Tibial artery (tissue), 4 donors: ENCODE results near the gene TRIM26.
A peak's percentile ranks its signal among the peaks of the same experiment; 100 is the strongest.

Source experiments
- DNase-seq, 2 donors: peaks; one replicate each; pipeline ENCODE4 v3.0.0-alpha.2; 2019
- H3K27ac ChIP-seq, 2 donors: fragments of 200-600 bp; sonication (generic) in 1 of 2; 1 replicate in 1 of 2; 2 replicates in 1 of 2; pipeline ENCODE4 v1.5.1; 2018 to 2019; ENCODE audit warnings: mild to moderate bottlenecking in 1 of 2
- H3K27me3 ChIP-seq, 2 donors: fragments of 200-600 bp; sonication (generic) in 1 of 2; one replicate each; pipeline versions ENCODE4 v1.5.1 to v1.6.0; 2016 to 2019
- H3K36me3 ChIP-seq, 3 donors: fragments of 200-600 bp; sonication (generic) in 2 of 3; one replicate each; pipeline ENCODE4 v1.5.1; 2016 to 2019; ENCODE audit warnings: mild to moderate bottlenecking in 2 of 3
- H3K4me1 ChIP-seq, 4 donors: fragments of 200-600 bp; sonication (generic) in 2 of 4; 1 replicate in 3 of 4; 2 replicates in 1 of 4; pipeline ENCODE4 v1.5.1; 2016 to 2019
- H3K4me3 ChIP-seq, 2 donors: fragments of 200-600 bp; sonication (generic) in 1 of 2; 1 replicate in 1 of 2; 2 replicates in 1 of 2; pipeline ENCODE4 v1.5.1; 2018 to 2019; ENCODE audit warnings: mild to moderate bottlenecking in 2 of 2
- H3K9me3 ChIP-seq, 3 donors: fragments of 200-600 bp; sonication (generic) in 1 of 3; one replicate each; pipeline ENCODE4 v1.5.1; 2016 to 2019
- CTCF ChIP-seq, 2 experiments: fragments of 200-600 bp in 1 of 2; fragments of 450-650 bp in 1 of 2; IDR thresholded peaks; one replicate each; pipeline ENCODE4 v1.5.1; 2017 to 2019; ENCODE audit warnings: antibody characterized with exemption in 2 of 2, mild to moderate bottlenecking in 1 of 2, moderate library complexity in 1 of 2
- intact Hi-C: fragments of 100-400 bp; cut with DNase I; formaldehyde crosslinking; loops from one replicate; pipeline ENCODE4 v1.15.0; 2023; ENCODE audit warnings: low total_unique reads

TRIM26 gene

GRCh38 chr6:30213957-30214656 is 901 bp upstream of the TRIM26 start:
- DNase-seq, result peak; percentile 81 to 93
- Histone ChIP-seq H3K4me3 (peak overlapping the region; percentile 71), H3K36me3 (no peaks in the 10 kb centered on the region), H3K27me3 (no peaks in the 10 kb centered on the region), H3K9me3 (no peaks in the 10 kb centered on the region), H3K27ac (peak overlapping the region; percentile 89 to 90), H3K4me1 (peaks cover 6 to 31% (median 22%) of the 10 kb centered on the region in 4 donors)
- TF ChIP-seq CTCF (IDR thresholded peaks at IDR 0.05), result no peak
- intact Hi-C loops, result loop anchor here (10.0 kb wide), 2 partner anchors 111 to 181 kb away; partner anchors contain the start of gene TRIM39

GRCh38 chr6:30213667-30213956 is 406 bp upstream of the TRIM26 start:
- intact Hi-C loops, result loop anchor here (10.0 kb wide), 2 partner anchors 111 to 181 kb away; partner anchors contain the start of gene TRIM39
- peak overlapping the region; percentile 89 to 90 for H3K27ac ChIP-seq
- H3K36me3 ChIP-seq, result no peaks in the 10 kb centered on the region
- TF ChIP-seq CTCF (IDR thresholded peaks at IDR 0.05), result no peak
- H3K4me1 ChIP-seq, result peaks cover 6 to 31% (median 21%) of the 10 kb centered on the region in 4 donors
- no peaks in the 10 kb centered on the region for H3K27me3 ChIP-seq
- peak overlapping the region; percentile 71 for H3K4me3 ChIP-seq
- DNase-seq, result no peak
- no peaks in the 10 kb centered on the region for H3K9me3 ChIP-seq

GRCh38 chr6:30211899-30212298 is 1.3 kb downstream of the TRIM26 start:
- no peak for DNase-seq
- Histone ChIP-seq H3K27ac (no peak overlapping the region), H3K27me3 (no peaks in the 10 kb centered on the region), H3K4me3 (peak overlapping the region; percentile 71), H3K4me1 (peaks cover 6 to 48% (median 27%) of the 10 kb centered on the region in 4 donors), H3K36me3 (no peaks in the 10 kb centered on the region), H3K9me3 (no peaks in the 10 kb centered on the region)
- no peak for TF ChIP-seq CTCF (IDR thresholded peaks at IDR 0.05)
- intact Hi-C loops, result loop anchor here (10.0 kb wide), 2 partner anchors 113 to 183 kb away; partner anchors contain the start of gene TRIM39

GRCh38 chr6:30211306-30211705 is 1.9 kb downstream of the TRIM26 start:
- Histone ChIP-seq H3K27me3 (no peaks in the 10 kb centered on the region), H3K36me3 (no peaks in the 10 kb centered on the region), H3K4me1 (peaks cover 6 to 54% (median 30%) of the 10 kb centered on the region in 4 donors), H3K27ac (no peak overlapping the region), H3K9me3 (no peaks in the 10 kb centered on the region), H3K4me3 (no peak overlapping the region)
- no peak for TF ChIP-seq CTCF (IDR thresholded peaks at IDR 0.05)
- intact Hi-C loops, result loop anchor here (10.0 kb wide), 2 partner anchors 113 to 183 kb away; partner anchors contain the start of gene TRIM39
- no peak for DNase-seq

- TF ChIP-seq CTCF (IDR thresholded peaks at IDR 0.05), result no peak
- intact Hi-C loops, result no loop called here
- no peaks in the 10 kb centered on the region for H3K27me3 ChIP-seq
- H3K4me1 ChIP-seq, result peaks cover 6 to 54% (median 29%) of the 10 kb centered on the region in 4 donors
- no peak overlapping the region for H3K4me3 ChIP-seq
- H3K36me3 ChIP-seq, result no peaks in the 10 kb centered on the region
- H3K27ac ChIP-seq, result peak overlapping the region in 1 of 2 donors; percentile 15
- DNase-seq, result no peak
- H3K9me3 ChIP-seq, result no peaks in the 10 kb centered on the region
Observed at GRCh38 chr6:30207619-30208295, 5.4 kb downstream of the TRIM26 start.
